ENCODE results near the gene LGALS4.
A peak's percentile ranks its signal among the peaks of the same experiment; 100 is the strongest.

Gene LGALS4

GRCh38 chr19:38839816-38840582 is 27.3 kb upstream of the LGALS4 start:
- Histone ChIP-seq H3K27ac (no peak overlapping the region), H3K9ac (no peak overlapping the region), H3K4me1 (peaks cover 9% of the 10 kb centered on the region), H3K9me3 (ENCODE audit: control insufficient read depth, low read length) (no peaks in the 10 kb centered on the region), H3K27me3 (ENCODE audit: control insufficient read depth, insufficient read depth, low read length) (no peaks in the 10 kb centered on the region), H2AFZ (no peak overlapping the region), H3K4me3 (ENCODE audit: low read depth, low read length) (no peak overlapping the region), H3K36me3 (ENCODE audit: control insufficient read depth, insufficient read depth, low read length) (no peaks in the 10 kb centered on the region), H3K79me2 (peaks cover 17% of the 10 kb centered on the region), H3K4me2 (ENCODE audit: low read length) (no peak overlapping the region)
- no peak for TF ChIP-seq CTCF (IDR thresholded peaks at IDR 0.05)

GRCh38 chr19:38838986-38839761 is 26.4 kb upstream of the LGALS4 start:
- H3K4me1 ChIP-seq: peaks cover 9% of the 10 kb centered on the region
- no peak overlapping the region for H3K27ac ChIP-seq
- H3K27me3 ChIP-seq (ENCODE audit: control insufficient read depth, insufficient read depth, low read length): no peaks in the 10 kb centered on the region
- peaks cover 11% of the 10 kb centered on the region for H3K79me2 ChIP-seq
- no peak overlapping the region for H3K4me3 ChIP-seq (ENCODE audit: low read depth, low read length)
- no peak overlapping the region for H2AFZ ChIP-seq
- H3K36me3 ChIP-seq (ENCODE audit: control insufficient read depth, insufficient read depth, low read length): no peaks in the 10 kb centered on the region
- TF ChIP-seq CTCF (IDR thresholded peaks at IDR 0.05): no peak
- no peaks in the 10 kb centered on the region for H3K9me3 ChIP-seq (ENCODE audit: control insufficient read depth, low read length)
- no peak overlapping the region for H3K4me2 ChIP-seq (ENCODE audit: low read length)
- H3K9ac ChIP-seq: no peak overlapping the region

- Histone ChIP-seq H3K27me3 (ENCODE audit: control insufficient read depth, insufficient read depth, low read length) (no peaks in the 10 kb centered on the region), H3K27ac (peak overlapping the region; percentile 8)
Observed at GRCh38 chr19:38838208-38838985, 25.7 kb upstream of the LGALS4 start.

GRCh38 chr19:38837656-38838121 is 24.9 kb upstream of the LGALS4 start:
- Histone ChIP-seq H3K79me2 (no peaks in the 10 kb centered on the region), H3K27ac (peak overlapping the region; percentile 8), H3K9me3 (ENCODE audit: control insufficient read depth, low read length) (no peaks in the 10 kb centered on the region), H3K36me3 (ENCODE audit: control insufficient read depth, insufficient read depth, low read length) (no peaks in the 10 kb centered on the region), H3K27me3 (ENCODE audit: control insufficient read depth, insufficient read depth, low read length) (no peaks in the 10 kb centered on the region), H3K4me2 (ENCODE audit: low read length) (no peak overlapping the region), H3K9ac (no peak overlapping the region), H3K4me1 (peaks cover 9% of the 10 kb centered on the region), H3K4me3 (ENCODE audit: low read depth, low read length) (no peak overlapping the region), H2AFZ (no peak overlapping the region)
- TF ChIP-seq CTCF (IDR thresholded peaks at IDR 0.05): no peak

More at GRCh38 chr19:38838208-38838985, 25.7 kb upstream of the LGALS4 start:
- Histone ChIP-seq H3K4me1 (peaks cover 9% of the 10 kb centered on the region), H2AFZ (no peak overlapping the region), H3K36me3 (ENCODE audit: control insufficient read depth, insufficient read depth, low read length) (no peaks in the 10 kb centered on the region), H3K9me3 (ENCODE audit: control insufficient read depth, low read length) (no peaks in the 10 kb centered on the region), H3K79me2 (peaks cover 4% of the 10 kb centered on the region), H3K9ac (no peak overlapping the region), H3K4me2 (ENCODE audit: low read length) (no peak overlapping the region), H3K4me3 (ENCODE audit: low read depth, low read length) (no peak overlapping the region)
- no peak for TF ChIP-seq CTCF (IDR thresholded peaks at IDR 0.05)
